ENCODE measurements around the gene ST3GAL3.

DNA sequence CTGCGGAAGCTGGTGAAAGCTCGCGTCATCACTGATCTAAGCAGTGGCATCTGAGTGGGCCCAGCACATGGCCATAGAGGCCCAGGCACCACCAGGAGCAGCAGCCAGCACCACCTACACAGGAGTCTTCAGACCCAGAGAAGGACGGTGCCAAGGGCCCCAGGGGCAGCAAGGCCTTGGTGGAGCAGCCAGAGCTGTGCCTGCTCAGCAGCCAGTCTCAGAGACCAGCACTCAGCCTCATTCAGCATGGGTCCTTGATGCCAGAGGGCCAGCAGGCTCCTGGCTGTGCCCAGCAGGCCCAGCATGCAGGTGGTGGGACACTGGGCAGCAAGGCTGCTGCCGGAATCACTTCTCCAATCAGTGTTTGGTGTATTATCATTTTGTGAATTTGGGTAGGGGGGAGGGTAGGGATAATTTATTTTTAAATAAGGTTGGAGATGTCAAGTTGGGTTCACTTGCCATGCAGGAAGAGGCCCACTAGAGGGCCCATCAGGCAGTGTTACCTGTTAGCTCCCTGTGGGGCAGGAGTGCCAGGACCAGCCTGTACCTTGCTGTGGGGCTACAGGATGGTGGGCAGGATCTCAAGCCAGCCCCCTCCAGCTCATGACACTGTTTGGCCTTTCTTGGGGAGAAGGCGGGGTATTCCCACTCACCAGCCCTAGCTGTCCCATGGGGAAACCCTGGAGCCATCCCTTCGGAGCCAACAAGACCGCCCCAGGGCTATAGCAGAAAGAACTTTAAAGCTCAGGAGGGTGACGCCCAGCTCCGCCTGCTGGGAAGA, 223.0 kb downstream of the ST3GAL3 start:
- no peak for TF ChIP-seq SUZ12 (IDR thresholded peaks at IDR 0.05; ENCODE audit: extremely low read depth, insufficient read depth, insufficient read length)
- TF ChIP-seq ZNF274 (IDR thresholded peaks at IDR 0.05; ENCODE audit: low read depth, low read length) = no peak
- TF ChIP-seq YY1 (IDR thresholded peaks at IDR 0.05; ENCODE audit: insufficient read depth, insufficient read length) = no peak

Data from NT2/D1 (cell line).